Smooth muscle cell of the brain vasculature (primary cell): ENCODE results near the gene SAA1.

Source experiments
- DNase-seq: peaks from one replicate; pipeline ENCODE4 v3.0.0-alpha.2; 2012; ENCODE audit warnings: low read depth, low spot score

Gene SAA1

DNA sequence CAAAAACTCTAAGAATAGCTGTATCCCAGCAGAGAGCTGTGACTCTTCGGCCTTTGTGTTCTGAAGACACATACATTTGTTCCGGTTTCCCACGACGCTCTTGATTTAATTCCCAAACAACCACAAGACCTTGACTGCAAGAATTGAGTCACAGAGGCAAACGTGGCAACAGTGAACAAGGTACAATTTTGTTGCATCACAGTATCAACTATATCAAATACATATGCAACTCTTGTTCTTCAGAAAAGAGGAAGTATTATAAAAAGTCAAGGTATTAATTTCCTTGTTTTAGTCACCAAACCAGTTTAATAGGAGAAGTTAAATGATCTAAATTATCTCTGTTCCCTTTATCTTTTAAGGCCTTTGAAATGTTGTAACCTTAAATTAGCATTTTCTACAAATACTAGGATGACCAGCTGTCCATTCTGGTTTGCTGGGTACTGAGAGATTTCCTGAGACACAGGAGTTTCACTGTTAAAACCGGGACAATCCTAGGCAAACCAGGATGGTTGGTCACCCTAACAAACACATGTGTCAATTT is 44.8 kb downstream of the SAA1 start:
- DNase-seq = no peak

DNA sequence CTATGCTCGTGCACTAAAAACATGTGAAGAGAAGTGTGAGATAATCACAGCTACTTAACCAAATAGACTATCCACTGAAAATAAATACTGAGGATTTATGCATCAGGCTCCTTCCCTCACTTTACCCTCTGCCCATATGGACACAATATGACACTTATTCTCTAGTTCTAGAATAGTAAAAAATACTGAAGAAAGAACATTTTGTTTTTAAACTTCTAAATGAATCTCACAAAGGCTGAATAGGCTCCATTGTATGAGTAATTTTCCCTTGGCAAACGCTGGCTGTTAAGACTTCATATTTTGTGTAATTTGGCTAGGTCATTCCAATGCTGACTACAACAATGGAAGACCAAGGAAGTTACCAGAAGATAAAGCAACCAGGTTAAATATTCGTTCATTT is 45.9 kb downstream of the SAA1 start:
- DNase-seq = no peak

DNA sequence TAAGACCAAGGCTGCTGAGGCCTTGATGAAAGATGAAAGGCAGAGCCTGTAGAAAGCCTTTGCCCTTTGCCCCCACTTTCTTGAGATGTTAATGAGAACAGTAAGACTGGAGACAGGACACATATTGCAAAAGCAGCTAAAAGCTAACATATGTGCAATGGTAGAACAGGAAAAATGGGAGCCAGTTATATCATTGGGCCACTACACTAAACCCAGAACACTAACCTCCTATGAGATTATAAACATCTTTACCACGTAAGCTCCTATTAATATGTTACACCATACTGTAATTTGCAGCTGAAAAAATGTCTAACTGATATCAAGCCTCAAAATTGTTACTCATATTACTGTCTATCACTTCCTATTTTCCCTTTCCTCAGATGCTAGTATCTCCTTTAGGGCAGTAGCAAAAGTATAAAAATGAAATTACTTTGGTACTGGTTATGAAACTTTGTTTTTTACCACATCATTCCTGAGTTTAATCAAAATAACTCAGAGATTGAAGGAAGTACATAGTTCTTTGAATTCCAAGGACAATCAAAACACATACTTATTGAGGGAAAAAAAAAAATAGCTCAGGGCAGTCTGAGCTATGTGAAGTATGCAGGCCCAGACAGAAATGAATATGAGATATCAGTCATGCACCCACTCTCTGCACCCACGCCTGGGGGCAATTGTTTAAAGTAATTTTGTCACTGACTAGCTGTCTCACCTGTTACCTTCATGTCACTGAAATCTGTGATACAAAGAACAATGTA is 46.8 kb downstream of the SAA1 start:
- no peak for DNase-seq

DNA sequence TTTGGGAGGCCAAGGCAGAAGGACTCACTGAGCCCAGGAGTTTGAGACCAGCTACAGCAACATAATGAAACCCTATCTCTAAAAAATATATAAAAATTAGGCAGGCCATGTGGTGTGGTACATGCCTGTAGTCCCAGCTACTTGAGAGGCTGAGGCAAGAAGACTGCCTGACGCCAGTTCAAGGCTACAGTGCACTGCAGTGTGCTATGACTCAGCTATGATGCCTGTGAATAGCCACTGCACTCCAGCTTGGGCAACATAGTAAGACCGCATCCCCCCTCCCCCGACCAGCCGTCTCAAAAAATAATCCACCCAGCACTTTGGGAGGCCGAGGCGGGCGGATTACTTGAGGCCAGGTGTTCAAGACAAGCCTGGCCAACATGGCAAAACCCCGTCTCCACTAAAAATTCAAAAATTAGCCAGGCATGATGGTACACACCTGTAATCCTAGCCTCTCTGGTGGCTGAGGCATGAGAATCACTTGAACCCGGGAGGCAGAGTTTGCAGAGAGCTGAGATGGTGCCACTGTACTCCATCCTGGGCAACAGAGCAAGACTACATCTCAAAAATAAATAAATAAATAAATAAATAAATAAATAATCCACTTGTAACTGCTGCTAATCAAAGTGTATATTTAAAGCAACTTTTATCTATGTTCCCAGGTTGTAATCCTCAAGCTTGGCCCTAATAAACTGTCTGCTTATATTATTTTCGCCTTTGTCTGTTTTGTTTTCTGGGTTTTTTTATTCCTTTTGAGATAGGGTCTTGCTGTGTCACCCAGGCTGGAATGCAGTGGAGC is 48.1 kb downstream of the SAA1 start:
- no peak for DNase-seq

DNA sequence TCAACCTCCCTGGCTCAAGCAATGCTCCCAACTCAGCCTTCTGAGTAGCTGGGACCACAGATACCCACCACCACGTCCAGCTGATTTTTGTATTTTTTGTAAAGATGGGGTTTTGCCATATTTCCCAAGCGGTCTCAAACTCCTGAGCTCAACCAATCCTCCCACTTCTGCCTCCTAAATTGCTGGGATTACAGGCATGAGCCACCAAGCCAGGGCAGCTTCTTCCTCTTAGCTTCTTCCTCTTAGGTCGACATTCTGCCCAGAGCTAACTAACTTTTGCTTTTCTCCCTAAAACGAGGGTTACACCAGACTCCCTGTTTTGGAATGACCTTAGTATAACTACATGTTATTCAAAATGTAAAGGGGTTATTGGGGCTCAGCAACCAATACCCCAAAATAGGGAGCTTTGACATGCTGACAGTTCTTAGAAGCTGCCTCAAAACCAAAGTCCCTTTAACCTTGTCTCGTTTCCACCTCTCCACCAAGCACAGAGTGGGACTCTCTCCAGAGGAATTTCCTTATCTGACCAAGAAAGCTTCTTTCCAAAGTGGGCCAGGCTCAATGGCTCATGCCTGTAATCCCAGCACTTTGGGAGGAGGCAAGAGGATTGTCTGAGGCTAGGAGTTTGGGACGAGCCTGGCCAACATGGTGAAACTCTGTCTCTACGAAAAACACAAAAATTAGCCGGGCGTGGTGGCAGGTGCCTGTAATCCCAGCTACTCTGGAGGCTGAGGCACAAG is 48.9 kb downstream of the SAA1 start:
- DNase-seq = no peak

DNA sequence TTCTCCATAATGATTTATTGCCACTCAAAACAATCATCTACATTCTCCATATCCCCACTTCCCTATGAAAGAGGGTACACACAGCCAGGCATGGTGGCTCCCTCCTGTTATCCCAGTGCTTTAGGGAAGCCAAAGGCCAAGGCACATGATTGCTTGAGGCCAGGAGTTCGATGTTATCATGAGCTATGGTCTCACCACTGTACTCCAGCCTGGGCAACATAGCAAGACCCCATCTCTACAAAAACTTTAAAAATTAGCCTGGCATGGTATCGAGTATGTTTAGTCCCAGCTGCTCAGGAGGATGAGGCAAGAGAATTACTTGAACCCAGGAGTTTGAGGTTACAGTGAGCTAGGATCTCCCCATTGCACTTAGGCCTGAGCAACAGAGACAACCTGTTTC is 49.8 kb downstream of the SAA1 start:
- no peak for DNase-seq

DNA sequence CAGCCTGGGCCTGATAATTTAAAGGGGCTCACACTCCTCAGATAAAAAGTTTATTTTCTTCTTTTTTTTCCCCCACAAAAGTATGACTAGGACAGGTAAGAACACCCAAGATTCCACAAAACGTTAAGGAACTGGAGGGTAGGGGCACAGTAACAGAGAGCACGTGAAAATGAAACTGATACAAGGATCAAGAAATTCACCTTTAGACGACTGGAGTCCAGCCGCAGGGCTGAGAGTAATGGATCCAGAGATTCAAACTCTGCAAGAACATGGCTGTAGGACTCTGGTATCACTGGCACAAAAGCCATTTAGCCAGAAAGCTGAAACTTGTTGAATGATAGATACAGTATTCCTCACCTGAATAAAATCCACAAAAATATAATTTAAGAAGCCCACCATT is 51.5 kb downstream of the SAA1 start:
- DNase-seq = no peak
